ENCODE results near the gene PLET1. TPM values are rescaled to one million over a fixed set of nuclear protein-coding genes. Genes with fewer than 3 reads are reported as not detected.

Gene PLET1
- total and polyA plus RNA-seq, 4 donors, result not detected

GRCh38 chr11:112237451-112237850, 23.2 kb downstream of the PLET1 start:
- Histone ChIP-seq H3K27ac (ENCODE audit: low read depth in 1 of 2, low read length in 2 of 2) (no peak overlapping the region), H3K4me3 (ENCODE audit: low read depth in 1 of 3, low read length in 3 of 3) (no peak overlapping the region), H3K9ac (ENCODE audit: low read depth in 1 of 2, low read length in 2 of 2) (no peak overlapping the region), H3K36me3 (ENCODE audit: control insufficient read depth in 4 of 4, insufficient read depth in 3 of 4, low read depth in 1 of 4, low read length in 3 of 4) (peaks cover 6 to 59% (median 44%) of the 10 kb centered on the region in 4 donors), H3K27me3 (ENCODE audit: control insufficient read depth in 4 of 4, insufficient read depth in 4 of 4, low read length in 3 of 4) (no peaks in the 10 kb centered on the region), H3K9me3 (ENCODE audit: control insufficient read depth in 4 of 4, low read length in 3 of 4) (no peaks in the 10 kb centered on the region), H3K4me1 (ENCODE audit: control insufficient read depth in 4 of 4, insufficient read depth in 4 of 4, low read length in 3 of 4) (no peaks in the 10 kb centered on the region)
- 96% methylated on average over 4 of the region's 4 CpGs for WGBS
- TF ChIP-seq EGR1 (IDR thresholded peaks at IDR 0.05; ENCODE audit: low read depth in 2 of 2), result no peak
- TF ChIP-seq ZBTB33 (IDR thresholded peaks at IDR 0.05), result no peak
- no peak for TF ChIP-seq NR2F2 (IDR thresholded peaks at IDR 0.05)
- TF ChIP-seq RAD21 (IDR thresholded peaks at IDR 0.05), result no peak
- no peak for TF ChIP-seq HNF4A (conservative IDR thresholded peaks at IDR 0.05)
- TF ChIP-seq SP1 (IDR thresholded peaks at IDR 0.05), result no peak
- DNase-seq (ENCODE audit: low spot score), result no peak

GRCh38 chr11:112235750-112236390, 24.8 kb downstream of the PLET1 start:
- Histone ChIP-seq H3K4me3 (ENCODE audit: low read depth in 1 of 3, low read length in 3 of 3) (no peak overlapping the region), H3K27ac (ENCODE audit: low read depth in 1 of 2, low read length in 2 of 2) (no peak overlapping the region), H3K36me3 (ENCODE audit: control insufficient read depth in 4 of 4, insufficient read depth in 3 of 4, low read depth in 1 of 4, low read length in 3 of 4) (peaks cover 8 to 60% (median 45%) of the 10 kb centered on the region in 4 donors), H3K9ac (ENCODE audit: low read depth in 1 of 2, low read length in 2 of 2) (no peak overlapping the region), H3K4me1 (ENCODE audit: control insufficient read depth in 4 of 4, insufficient read depth in 4 of 4, low read length in 3 of 4) (peaks cover 0 to 2% (median under 1%) of the 10 kb centered on the region in 4 donors), H3K27me3 (ENCODE audit: control insufficient read depth in 4 of 4, insufficient read depth in 4 of 4, low read length in 3 of 4) (no peaks in the 10 kb centered on the region), H3K9me3 (ENCODE audit: control insufficient read depth in 4 of 4, low read length in 3 of 4) (no peaks in the 10 kb centered on the region)
- 96% methylated on average over 8 of the region's 8 CpGs for WGBS
- DNase-seq (ENCODE audit: low spot score), result no peak
- TF ChIP-seq JUND (IDR thresholded peaks at IDR 0.05), result no peak
- no peak for TF ChIP-seq RXRA (IDR thresholded peaks at IDR 0.05)
- no peak for TF ChIP-seq MAX (IDR thresholded peaks at IDR 0.05)
- TF ChIP-seq YY1 (IDR thresholded peaks at IDR 0.05), result no peak
- TF ChIP-seq SP1 (IDR thresholded peaks at IDR 0.05), result no peak
- TF ChIP-seq REST (IDR thresholded peaks at IDR 0.05), result no peak
- TF ChIP-seq NR2F2 (IDR thresholded peaks at IDR 0.05), result no peak
- no peak for TF ChIP-seq HNF4G (IDR thresholded peaks at IDR 0.05)
- no peak for TF ChIP-seq FOXA2 (IDR thresholded peaks at IDR 0.05)
- no peak for TF ChIP-seq GABPA (IDR thresholded peaks at IDR 0.05 in 1 of 2, conservative IDR thresholded peaks at IDR 0.05 in 1 of 2)
- no peak for TF ChIP-seq EGR1 (IDR thresholded peaks at IDR 0.05; ENCODE audit: low read depth in 2 of 2)
- TF ChIP-seq ZBTB33 (IDR thresholded peaks at IDR 0.05), result no peak
